GM12872 (cell line): ENCODE data around the gene NR5A2.

Experiments used
- TF ChIP-seq, protein P1 (sequence below): IDR thresholded peaks from 3 replicates; pipeline ENCODE4 v1.5.1; 2011; ENCODE audit warnings: low read depth, mild to moderate bottlenecking, low read length, moderate library complexity; ENCODE audit not compliant: insufficient read depth

Gene NR5A2

DNA sequence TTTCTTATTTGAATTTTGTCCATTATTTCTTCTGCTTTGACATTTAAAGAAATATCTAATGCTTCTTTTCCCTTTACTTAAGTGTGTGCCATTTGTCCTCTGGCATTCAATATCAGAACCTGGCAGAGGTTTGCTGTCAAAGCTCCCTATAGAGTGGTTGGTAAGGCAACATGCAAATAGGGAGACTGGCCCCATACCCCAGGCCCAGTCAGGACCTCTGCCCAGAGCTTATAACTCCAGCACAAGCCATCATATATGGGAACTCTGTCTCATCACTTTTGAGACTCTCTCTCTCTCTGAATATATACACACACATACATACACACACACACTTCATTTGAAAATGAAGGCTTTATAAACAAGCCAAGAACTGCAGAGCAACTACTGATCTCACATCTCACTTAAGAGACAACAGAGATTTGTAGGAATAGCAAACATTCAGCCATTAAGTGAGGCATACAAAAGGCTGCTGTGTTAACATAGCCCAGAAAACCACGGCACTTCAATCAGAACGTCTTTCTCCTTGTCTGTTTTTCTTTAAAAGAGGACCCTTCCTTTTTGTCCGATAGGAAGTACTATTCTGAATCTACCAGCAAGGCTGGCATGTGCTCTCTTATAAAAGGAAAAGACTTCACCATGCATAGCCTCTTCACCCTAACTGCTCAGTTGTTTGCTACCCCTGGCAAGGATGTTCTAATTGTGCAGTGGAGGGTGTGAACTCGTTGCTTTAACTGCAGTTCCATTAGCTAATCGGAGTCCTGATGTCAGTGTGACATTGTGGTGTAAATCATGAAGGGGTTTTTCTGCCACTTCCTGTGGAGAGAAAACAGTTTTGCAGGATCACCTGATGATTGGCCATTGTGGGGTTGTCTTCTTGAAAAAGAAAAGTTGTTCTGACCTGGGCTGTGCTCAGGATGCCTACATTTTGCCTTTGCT is 101.7 kb downstream of the NR5A2 start:
- TF ChIP-seq, protein P1, sequence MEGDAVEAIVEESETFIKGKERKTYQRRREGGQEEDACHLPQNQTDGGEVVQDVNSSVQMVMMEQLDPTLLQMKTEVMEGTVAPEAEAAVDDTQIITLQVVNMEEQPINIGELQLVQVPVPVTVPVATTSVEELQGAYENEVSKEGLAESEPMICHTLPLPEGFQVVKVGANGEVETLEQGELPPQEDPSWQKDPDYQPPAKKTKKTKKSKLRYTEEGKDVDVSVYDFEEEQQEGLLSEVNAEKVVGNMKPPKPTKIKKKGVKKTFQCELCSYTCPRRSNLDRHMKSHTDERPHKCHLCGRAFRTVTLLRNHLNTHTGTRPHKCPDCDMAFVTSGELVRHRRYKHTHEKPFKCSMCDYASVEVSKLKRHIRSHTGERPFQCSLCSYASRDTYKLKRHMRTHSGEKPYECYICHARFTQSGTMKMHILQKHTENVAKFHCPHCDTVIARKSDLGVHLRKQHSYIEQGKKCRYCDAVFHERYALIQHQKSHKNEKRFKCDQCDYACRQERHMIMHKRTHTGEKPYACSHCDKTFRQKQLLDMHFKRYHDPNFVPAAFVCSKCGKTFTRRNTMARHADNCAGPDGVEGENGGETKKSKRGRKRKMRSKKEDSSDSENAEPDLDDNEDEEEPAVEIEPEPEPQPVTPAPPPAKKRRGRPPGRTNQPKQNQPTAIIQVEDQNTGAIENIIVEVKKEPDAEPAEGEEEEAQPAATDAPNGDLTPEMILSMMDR, result no peak

DNA sequence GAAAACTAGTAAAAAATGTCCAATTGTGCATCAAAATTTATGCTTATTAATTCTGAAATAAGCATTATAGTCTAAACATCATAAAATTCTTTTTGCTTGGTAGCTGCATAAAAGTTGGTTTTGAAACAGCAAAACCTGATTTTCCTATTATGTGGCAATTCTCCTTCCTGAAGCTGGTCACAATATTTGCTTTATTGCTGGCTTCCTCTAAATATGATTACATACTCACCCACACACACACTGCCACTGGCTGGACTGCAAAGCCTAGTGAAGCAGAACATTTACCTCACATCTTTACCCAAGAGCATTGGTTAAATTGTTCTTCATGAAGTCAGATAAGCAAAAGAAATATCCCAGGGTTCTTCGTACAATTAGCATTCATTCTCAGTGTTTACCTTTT is 103.0 kb downstream of the NR5A2 start:
- TF ChIP-seq, protein P1, result no peak

GRCh38 chr1:200131551-200132125 is 104.1 kb downstream of the NR5A2 start:
- TF ChIP-seq, protein P1, result no peak

DNA sequence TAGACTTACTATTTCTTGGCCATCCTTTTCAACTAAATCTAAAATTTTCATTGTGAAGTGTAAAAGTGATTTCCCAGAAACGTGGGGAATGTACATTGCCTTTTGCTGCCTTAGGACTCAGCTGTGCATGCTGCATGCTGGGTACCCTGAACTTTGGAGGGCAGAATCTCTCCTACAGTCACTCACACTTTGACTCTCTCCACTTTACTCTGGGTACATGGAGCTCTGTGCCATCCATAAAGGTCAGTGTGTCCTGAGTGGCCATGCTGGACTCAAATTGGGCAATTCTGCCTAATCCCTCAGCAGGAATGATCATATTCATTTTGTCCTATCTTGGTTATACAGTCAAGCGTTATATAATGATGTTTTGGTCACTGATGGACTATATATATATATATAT is 105.6 kb downstream of the NR5A2 start:
- TF ChIP-seq, protein P1, result no peak

DNA sequence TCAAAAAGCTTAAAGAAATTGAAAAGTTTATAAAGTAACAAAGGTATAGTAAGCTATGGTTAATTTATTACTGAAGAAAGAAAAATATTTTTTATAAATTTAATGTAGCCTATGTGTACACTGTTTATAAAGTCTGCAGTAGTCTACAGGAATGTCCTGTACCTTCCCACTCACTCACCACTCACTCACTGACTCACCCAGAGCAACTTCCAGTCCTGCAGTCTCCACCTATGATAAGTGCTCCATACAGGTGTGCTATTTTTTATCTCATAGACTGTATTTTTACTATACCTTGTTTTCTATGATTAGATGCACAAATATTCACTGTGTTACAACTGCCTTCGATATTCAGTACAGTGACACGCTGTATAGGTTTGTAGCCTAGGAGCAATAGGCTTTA is 106.6 kb downstream of the NR5A2 start:
- TF ChIP-seq, protein P1, result no peak

- TF ChIP-seq, protein P1, result no peak
These were observed 108.9 kb downstream of the NR5A2 start for GRCh38 chr1:200136384-200136783.

DNA sequence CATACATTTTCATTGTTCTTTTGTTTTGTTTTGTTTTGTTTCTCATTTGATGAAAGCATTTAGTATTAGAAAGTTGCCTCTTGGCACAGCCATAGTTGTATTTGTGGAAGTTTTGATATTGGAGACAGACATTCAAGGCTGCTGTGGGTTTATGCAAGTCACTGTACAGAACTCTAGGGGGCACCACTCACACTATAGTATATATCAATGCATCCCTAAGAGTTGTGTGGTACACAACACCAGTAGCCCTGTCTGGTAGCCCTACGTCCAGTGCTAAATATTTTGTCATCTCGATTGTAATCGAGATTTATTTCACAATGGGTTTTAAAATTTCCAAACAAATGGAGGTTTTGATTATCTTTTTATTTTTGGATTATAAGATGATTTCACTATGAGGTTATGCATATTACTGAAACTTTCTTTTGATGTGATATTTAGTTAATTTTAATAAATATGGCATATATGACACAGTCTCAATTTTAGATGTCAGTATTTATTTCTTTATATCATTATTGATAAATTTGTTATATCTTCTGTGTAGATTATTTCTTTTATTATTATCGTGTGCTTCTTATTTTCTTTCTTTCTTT is 112.2 kb downstream of the NR5A2 start:
- TF ChIP-seq, protein P1, result peak; percentile 75
